SK-N-SH treated with all-trans-retinoic acid at 6 μM for 48 hours (cell line): ENCODE measurements around the gene PRR30.

ENCODE experiments used
- ATAC-seq: fragments of 200-7000 bp; cut with Tn5 transposase; 3 replicates; pipeline ENCODE4 v1.9.1; 2020; ENCODE audit warnings: mild to moderate bottlenecking, moderate library complexity
- ARNTL ChIP-seq: fragments of 450-650 bp; formaldehyde crosslinking; IDR thresholded peaks from 2 replicates; pipeline ENCODE4 v1.5.0; 2020; ENCODE audit warnings: low read depth, mild to moderate bottlenecking, moderate library complexity, borderline replicate concordance
- BACH2 ChIP-seq: fragments of 250-450 bp; sonication (Bioruptor Pico); IDR thresholded peaks from 2 replicates; pipeline ENCODE4 v1.9.0; 2021; ENCODE audit warnings: mild to moderate bottlenecking, borderline replicate concordance
- CSDC2 ChIP-seq: fragments of 250-450 bp; sonication (Bioruptor Pico); IDR thresholded peaks from 2 replicates; pipeline ENCODE4 v1.5.0; 2020; ENCODE audit warnings: mild to moderate bottlenecking, moderate library complexity
- ESRRG ChIP-seq: fragments of 250-450 bp; sonication (Bioruptor Pico); IDR thresholded peaks from 2 replicates; pipeline ENCODE4 v1.6.1; 2021; ENCODE audit warnings: mild to moderate bottlenecking
- GLIS3 ChIP-seq: fragments of 250-450 bp; sonication (Bioruptor Pico); IDR thresholded peaks from 2 replicates; pipeline ENCODE4 v1.5.0; 2020; ENCODE audit warnings: mild to moderate bottlenecking, moderate library complexity
- ISL1 ChIP-seq: fragments of 250-450 bp; sonication (Bioruptor Pico); IDR thresholded peaks from 2 replicates; pipeline ENCODE4 v2.1.2; 2022; ENCODE audit warnings: mild to moderate bottlenecking, moderate library complexity
- OSR1 ChIP-seq: fragments of 250-450 bp; sonication (Bioruptor Pico); IDR thresholded peaks from 2 replicates; pipeline ENCODE4 v1.8.0; 2022; ENCODE audit warnings: moderate library complexity, mild to moderate bottlenecking, inconsistent platforms
- PPARA ChIP-seq: fragments of 250-450 bp; sonication (Bioruptor Pico); IDR thresholded peaks from 2 replicates; pipeline ENCODE4 v1.5.0; 2020; ENCODE audit warnings: mild to moderate bottlenecking, borderline replicate concordance
- RARB ChIP-seq: fragments of 250-450 bp; sonication (Bioruptor Pico); IDR thresholded peaks from 2 replicates; pipeline ENCODE4 v1.8.0; 2021; ENCODE audit warnings: mild to moderate bottlenecking, moderate library complexity
- SNAI2 ChIP-seq: fragments of 250-450 bp; sonication (Bioruptor Pico); IDR thresholded peaks from 2 replicates; pipeline ENCODE4 v1.5.0; 2020; ENCODE audit warnings: mild to moderate bottlenecking, moderate library complexity
- TOX ChIP-seq: fragments of 250-450 bp; sonication (Bioruptor Pico); IDR thresholded peaks from 2 replicates; pipeline ENCODE4 v1.8.0; 2021; ENCODE audit warnings: mild to moderate bottlenecking, moderate library complexity, borderline replicate concordance
- ZFP3 ChIP-seq: fragments of 250-450 bp; sonication (Bioruptor Pico); IDR thresholded peaks from 2 replicates; pipeline ENCODE4 v1.5.0; 2020; ENCODE audit warnings: mild to moderate bottlenecking, moderate library complexity
- ZFP30 ChIP-seq: fragments of 450-650 bp; formaldehyde crosslinking; IDR thresholded peaks from 2 replicates; pipeline ENCODE4 v1.5.0; 2022; ENCODE audit warnings: mild to moderate bottlenecking, moderate library complexity
- ZNF565 ChIP-seq: fragments of 450-650 bp; formaldehyde crosslinking; conservative IDR thresholded peaks from 2 replicates; pipeline ENCODE4 v1.5.0; 2020; ENCODE audit warnings: low read depth, mild to moderate bottlenecking, moderate library complexity
- ZNF70 ChIP-seq: fragments of 450-650 bp; formaldehyde crosslinking; IDR thresholded peaks from 2 replicates; pipeline ENCODE4 v1.5.0; 2020; ENCODE audit warnings: mild to moderate bottlenecking, moderate library complexity
- ZNF8 ChIP-seq: fragments of 450-650 bp; formaldehyde crosslinking; IDR thresholded peaks from 2 replicates; pipeline ENCODE4 v1.5.0; 2020; ENCODE audit warnings: mild to moderate bottlenecking, moderate library complexity
- TF ChIP-seq, protein P1 (sequence below): fragments of 250-450 bp; sonication (Bioruptor Pico); IDR thresholded peaks from 2 replicates; pipeline ENCODE4 v1.5.1; 2021; ENCODE audit warnings: mild to moderate bottlenecking, moderate library complexity
- TF ChIP-seq, protein P2 (sequence below): fragments of 250-450 bp; sonication (Bioruptor Pico); IDR thresholded peaks from 2 replicates; pipeline ENCODE4 v1.5.0; 2020; ENCODE audit warnings: mild to moderate bottlenecking, moderate library complexity
- TF ChIP-seq, protein P3 (sequence below): fragments of 250-450 bp; sonication (Bioruptor Pico); IDR thresholded peaks from 2 replicates; pipeline ENCODE4 v1.5.1; 2020; ENCODE audit warnings: low read depth, mild to moderate bottlenecking, moderate library complexity
- TF ChIP-seq, protein P4 (sequence below): fragments of 250-450 bp; sonication (Bioruptor Pico); IDR thresholded peaks from 2 replicates; pipeline ENCODE4 v1.8.0; 2020; ENCODE audit warnings: mild to moderate bottlenecking, moderate library complexity, borderline replicate concordance
- TF ChIP-seq, protein P5 (sequence below): fragments of 250-450 bp; sonication (Bioruptor Pico); IDR thresholded peaks from 2 replicates; pipeline ENCODE4 v1.8.0; 2021; ENCODE audit warnings: low read depth, mild to moderate bottlenecking, moderate library complexity, borderline replicate concordance

The PRR30 gene

DNA sequence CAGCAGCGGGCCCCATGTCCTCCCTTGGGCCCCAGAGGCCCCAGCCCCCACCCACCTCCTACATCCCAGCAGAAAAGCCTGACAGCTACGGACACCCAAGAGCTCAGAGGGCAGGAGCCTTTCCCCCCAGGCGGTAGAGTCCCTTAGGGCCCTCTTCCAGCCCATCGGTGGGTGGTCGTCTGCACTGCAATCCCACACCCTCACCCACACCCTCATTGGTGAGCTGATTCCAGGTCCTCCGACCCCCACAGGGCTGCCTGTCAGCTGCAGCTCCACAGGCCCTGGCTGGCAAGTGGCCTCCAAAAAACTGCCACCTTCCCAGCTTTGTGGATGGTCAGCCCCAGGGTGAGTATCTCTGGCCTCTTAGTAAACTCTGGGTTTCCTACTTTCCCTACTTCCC, 20.1 kb upstream of the PRR30 start:
- TF ChIP-seq ARNTL (CRISPR knock-in tag) = no peak
- TF ChIP-seq CSDC2 (CRISPR knock-in tag) = no peak
- TF ChIP-seq ESRRG = no peak
- no peak for TF ChIP-seq GLIS3 (CRISPR knock-in tag)
- TF ChIP-seq ZFP3 (CRISPR knock-in tag) = no peak
- no peak for TF ChIP-seq OSR1 (CRISPR knock-in tag)
- TF ChIP-seq, protein P1, sequence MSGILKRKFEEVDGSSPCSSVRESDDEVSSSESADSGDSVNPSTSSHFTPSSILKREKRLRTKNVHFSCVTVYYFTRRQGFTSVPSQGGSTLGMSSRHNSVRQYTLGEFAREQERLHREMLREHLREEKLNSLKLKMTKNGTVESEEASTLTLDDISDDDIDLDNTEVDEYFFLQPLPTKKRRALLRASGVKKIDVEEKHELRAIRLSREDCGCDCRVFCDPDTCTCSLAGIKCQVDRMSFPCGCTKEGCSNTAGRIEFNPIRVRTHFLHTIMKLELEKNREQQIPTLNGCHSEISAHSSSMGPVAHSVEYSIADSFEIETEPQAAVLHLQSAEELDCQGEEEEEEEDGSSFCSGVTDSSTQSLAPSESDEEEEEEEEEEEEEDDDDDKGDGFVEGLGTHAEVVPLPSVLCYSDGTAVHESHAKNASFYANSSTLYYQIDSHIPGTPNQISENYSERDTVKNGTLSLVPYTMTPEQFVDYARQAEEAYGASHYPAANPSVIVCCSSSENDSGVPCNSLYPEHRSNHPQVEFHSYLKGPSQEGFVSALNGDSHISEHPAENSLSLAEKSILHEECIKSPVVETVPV (CRISPR knock-in tag) = no peak
- TF ChIP-seq ZNF8 (CRISPR knock-in tag) = no peak
- no peak; the same call in 2 of the 3 replicates for ATAC-seq

DNA sequence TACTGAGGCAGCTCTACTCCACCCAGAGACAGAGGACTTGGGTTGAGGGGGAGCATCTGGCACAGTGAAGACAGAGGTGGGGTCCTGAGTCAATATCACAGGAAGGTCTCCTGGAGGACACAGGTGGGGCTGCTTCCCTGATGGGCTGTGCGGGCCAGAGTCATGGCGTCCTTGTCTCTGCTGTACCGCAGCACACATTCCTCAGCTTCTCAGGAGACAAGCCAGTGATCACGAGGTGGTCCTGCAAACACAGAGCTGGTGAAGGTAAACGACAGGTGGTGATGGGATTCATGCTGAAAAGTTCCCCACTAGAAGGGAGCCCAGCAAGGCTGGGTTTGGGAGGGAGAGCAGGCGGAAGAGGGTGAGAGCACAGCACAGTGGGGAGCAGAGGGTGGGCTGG, 19.3 kb upstream of the PRR30 start:
- TF ChIP-seq RARB (CRISPR knock-in tag) = no peak
- TF ChIP-seq ZNF565 (CRISPR knock-in tag) = no peak
- no peak for TF ChIP-seq OSR1 (CRISPR knock-in tag)
- TF ChIP-seq CSDC2 (CRISPR knock-in tag) = no peak
- TF ChIP-seq PPARA = no peak
- no peak for TF ChIP-seq BACH2 (CRISPR knock-in tag)
- TF ChIP-seq ZNF8 (CRISPR knock-in tag) = no peak
- no peak for TF ChIP-seq TOX
- no peak for TF ChIP-seq ZNF70 (CRISPR knock-in tag)
- TF ChIP-seq, protein P2, sequence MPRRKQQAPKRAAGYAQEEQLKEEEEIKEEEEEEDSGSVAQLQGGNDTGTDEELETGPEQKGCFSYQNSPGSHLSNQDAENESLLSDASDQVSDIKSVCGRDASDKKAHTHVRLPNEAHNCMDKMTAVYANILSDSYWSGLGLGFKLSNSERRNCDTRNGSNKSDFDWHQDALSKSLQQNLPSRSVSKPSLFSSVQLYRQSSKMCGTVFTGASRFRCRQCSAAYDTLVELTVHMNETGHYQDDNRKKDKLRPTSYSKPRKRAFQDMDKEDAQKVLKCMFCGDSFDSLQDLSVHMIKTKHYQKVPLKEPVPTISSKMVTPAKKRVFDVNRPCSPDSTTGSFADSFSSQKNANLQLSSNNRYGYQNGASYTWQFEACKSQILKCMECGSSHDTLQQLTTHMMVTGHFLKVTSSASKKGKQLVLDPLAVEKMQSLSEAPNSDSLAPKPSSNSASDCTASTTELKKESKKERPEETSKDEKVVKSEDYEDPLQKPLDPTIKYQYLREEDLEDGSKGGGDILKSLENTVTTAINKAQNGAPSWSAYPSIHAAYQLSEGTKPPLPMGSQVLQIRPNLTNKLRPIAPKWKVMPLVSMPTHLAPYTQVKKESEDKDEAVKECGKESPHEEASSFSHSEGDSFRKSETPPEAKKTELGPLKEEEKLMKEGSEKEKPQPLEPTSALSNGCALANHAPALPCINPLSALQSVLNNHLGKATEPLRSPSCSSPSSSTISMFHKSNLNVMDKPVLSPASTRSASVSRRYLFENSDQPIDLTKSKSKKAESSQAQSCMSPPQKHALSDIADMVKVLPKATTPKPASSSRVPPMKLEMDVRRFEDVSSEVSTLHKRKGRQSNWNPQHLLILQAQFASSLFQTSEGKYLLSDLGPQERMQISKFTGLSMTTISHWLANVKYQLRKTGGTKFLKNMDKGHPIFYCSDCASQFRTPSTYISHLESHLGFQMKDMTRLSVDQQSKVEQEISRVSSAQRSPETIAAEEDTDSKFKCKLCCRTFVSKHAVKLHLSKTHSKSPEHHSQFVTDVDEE (CRISPR knock-in tag) = no peak
- no peak for TF ChIP-seq ISL1 (CRISPR knock-in tag)
- TF ChIP-seq GLIS3 (CRISPR knock-in tag) = no peak
- no peak for ATAC-seq

DNA sequence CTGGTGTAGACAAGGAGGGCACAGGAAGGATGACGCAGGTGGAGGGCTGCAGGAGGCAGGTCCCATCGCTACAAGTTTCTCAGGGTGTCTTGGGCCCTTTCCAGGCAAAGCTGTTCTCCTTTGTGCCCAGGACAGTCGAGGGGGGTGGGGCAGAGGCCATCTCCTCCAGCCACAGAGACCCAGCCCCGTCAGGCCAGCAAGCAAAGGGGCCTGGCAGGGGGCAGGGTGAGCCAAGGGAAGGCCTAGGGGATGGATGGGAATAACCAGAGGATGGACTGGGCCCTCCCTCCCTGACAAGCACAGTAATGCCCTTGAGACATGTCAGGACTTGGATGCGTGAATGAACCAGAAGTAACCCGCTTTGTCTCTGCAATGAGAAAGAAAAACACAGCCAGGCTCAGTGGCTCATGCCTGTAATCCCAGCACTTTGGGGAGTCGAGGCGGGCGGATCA, 15.9 kb upstream of the PRR30 start:
- TF ChIP-seq ZFP3 (CRISPR knock-in tag) (no peak), ESRRG (no peak), ARNTL (CRISPR knock-in tag) (no peak), GLIS3 (CRISPR knock-in tag) (no peak), ISL1 (CRISPR knock-in tag) (no peak), ZNF565 (CRISPR knock-in tag) (no peak), PPARA (no peak), ZNF8 (CRISPR knock-in tag) (no peak), ZNF70 (CRISPR knock-in tag) (no peak), SNAI2 (CRISPR knock-in tag) (no peak), OSR1 (CRISPR knock-in tag) (no peak)
- TF ChIP-seq, protein P3, sequence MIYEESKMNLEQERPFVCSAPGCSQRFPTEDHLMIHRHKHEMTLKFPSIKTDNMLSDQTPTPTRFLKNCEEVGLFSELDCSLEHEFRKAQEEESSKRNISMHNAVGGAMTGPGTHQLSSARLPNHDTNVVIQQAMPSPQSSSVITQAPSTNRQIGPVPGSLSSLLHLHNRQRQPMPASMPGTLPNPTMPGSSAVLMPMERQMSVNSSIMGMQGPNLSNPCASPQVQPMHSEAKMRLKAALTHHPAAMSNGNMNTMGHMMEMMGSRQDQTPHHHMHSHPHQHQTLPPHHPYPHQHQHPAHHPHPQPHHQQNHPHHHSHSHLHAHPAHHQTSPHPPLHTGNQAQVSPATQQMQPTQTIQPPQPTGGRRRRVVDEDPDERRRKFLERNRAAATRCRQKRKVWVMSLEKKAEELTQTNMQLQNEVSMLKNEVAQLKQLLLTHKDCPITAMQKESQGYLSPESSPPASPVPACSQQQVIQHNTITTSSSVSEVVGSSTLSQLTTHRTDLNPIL (CRISPR knock-in tag) = no peak
- TF ChIP-seq, all 23 proteins: peak for 0
- ATAC-seq = no peak

DNA sequence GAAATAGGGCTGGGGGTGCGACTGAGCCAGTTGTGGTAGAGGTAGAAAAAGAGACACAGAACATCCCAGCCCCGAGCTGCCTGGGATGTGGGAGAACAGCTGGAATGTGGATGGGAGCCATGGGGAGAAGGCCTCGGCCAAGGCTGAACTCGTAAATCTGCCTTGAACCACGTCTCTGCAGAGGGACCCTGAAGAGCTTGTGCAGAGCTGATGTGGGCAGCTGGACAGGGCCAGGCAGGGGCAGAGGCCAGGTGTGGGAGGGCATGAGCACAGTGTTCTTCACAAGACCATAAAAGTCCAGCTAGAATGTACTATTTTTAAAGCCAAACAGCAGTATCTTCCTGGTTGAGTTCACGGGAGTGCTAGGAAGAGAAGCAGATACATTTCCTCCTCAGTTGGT, 15.3 kb upstream of the PRR30 start:
- no peak for TF ChIP-seq ZFP30 (CRISPR knock-in tag)
- TF ChIP-seq, protein P4, sequence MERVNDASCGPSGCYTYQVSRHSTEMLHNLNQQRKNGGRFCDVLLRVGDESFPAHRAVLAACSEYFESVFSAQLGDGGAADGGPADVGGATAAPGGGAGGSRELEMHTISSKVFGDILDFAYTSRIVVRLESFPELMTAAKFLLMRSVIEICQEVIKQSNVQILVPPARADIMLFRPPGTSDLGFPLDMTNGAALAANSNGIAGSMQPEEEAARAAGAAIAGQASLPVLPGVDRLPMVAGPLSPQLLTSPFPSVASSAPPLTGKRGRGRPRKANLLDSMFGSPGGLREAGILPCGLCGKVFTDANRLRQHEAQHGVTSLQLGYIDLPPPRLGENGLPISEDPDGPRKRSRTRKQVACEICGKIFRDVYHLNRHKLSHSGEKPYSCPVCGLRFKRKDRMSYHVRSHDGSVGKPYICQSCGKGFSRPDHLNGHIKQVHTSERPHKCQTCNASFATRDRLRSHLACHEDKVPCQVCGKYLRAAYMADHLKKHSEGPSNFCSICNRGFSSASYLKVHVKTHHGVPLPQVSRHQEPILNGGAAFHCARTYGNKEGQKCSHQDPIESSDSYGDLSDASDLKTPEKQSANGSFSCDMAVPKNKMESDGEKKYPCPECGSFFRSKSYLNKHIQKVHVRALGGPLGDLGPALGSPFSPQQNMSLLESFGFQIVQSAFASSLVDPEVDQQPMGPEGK (CRISPR knock-in tag) = no peak
- TF ChIP-seq, protein P5, sequence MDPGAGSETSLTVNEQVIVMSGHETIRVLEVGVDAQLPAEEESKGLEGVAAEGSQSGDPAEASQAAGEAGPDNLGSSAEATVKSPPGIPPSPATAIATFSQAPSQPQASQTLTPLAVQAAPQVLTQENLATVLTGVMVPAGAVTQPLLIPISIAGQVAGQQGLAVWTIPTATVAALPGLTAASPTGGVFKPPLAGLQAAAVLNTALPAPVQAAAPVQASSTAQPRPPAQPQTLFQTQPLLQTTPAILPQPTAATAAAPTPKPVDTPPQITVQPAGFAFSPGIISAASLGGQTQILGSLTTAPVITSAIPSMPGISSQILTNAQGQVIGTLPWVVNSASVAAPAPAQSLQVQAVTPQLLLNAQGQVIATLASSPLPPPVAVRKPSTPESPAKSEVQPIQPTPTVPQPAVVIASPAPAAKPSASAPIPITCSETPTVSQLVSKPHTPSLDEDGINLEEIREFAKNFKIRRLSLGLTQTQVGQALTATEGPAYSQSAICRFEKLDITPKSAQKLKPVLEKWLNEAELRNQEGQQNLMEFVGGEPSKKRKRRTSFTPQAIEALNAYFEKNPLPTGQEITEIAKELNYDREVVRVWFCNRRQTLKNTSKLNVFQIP (CRISPR knock-in tag) = no peak
- no peak for ATAC-seq
